Nephron (organoid): ENCODE measurements around the gene CASK.

Experiments
- H3K27ac Mint-ChIP-seq, 3 experiments: 2 replicates each; pipeline ENCODE4 v1.8.0; 2020; ENCODE audit warnings: mixed read lengths in 3 of 3, mild to moderate bottlenecking in 2 of 3, moderate library complexity in 1 of 3
- H3K27me3 Mint-ChIP-seq: 2 replicates; pipeline ENCODE4 v1.8.0; 2021; ENCODE audit warnings: low read depth, mild to moderate bottlenecking, moderate library complexity, mixed read lengths
- H3K36me3 Mint-ChIP-seq: 2 replicates; pipeline ENCODE4 v1.8.0; 2020; ENCODE audit warnings: low read depth, mixed read lengths
- H3K4me1 Mint-ChIP-seq: 2 replicates; pipeline ENCODE4 v1.8.0; 2020; ENCODE audit warnings: mixed read lengths
- H3K4me3 Mint-ChIP-seq, 3 experiments: 2 replicates each; pipeline ENCODE4 v1.8.0; 2020; ENCODE audit warnings: mild to moderate bottlenecking in 3 of 3, mixed read lengths in 3 of 3, moderate library complexity in 2 of 3
- H3K9me3 Mint-ChIP-seq: 2 replicates; pipeline ENCODE4 v1.8.0; 2020; ENCODE audit warnings: mixed read lengths
- TF ChIP-seq, protein P1 (sequence below), 3 experiments: fragments of 200-600 bp; sonication (generic); IDR thresholded peaks; one replicate each; pipeline ENCODE4 v1.5.0; 2021; ENCODE audit warnings: antibody characterized with exemption in 3 of 3; ENCODE audit not compliant: unreplicated experiment in 3 of 3

Gene CASK

DNA sequence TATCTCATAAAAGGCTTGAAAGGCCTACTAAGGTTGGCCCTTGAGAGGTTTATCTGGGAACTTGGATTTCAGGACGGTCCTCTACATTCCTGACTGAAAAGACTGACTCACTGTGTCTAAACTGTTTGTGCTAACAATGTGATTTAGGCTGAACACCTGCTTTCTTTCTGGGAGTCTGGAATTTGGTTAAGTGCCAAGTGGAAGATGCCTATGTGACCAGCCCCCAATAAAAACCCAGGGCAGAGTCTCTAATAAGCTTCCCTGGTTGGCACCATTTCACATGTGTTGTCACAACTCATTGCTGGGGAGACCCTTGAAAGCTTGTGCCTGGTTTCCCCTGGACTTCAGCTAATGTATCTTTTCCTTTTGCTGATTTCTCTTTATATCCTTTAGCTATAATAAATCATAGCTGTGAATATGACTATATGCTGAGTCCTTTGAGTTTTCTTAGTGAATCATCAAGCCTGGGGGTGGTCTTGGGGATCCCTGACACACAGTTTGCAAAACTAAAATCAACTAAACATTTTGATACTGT is 144.3 kb downstream of the CASK start:
- Mint-ChIP-seq H3K4me1 (peaks cover 14% of the 10 kb centered on the region), H3K4me3 (no peak overlapping the region)

DNA sequence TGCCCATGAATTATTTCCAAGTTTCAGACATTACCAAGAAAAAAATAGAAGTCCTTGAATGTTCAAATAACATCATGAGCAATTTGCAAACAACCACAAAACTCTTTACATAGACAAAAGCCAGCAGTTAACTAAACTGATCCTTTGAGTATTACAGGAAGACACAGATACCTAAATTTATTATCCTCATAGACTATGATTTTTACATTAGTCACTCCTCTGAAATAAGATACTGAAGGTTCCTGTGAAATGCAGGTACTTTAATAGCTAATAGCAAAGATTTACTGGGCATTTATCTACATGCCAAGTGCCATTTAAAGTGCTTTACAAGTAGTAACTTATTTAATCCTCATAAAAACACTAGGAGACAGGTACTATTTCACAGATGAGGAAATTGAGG is 161.7 kb downstream of the CASK start:
- no peak overlapping the region for H3K4me3 Mint-ChIP-seq
- peaks cover 2% of the 10 kb centered on the region for H3K9me3 Mint-ChIP-seq
- H3K27me3 Mint-ChIP-seq, result no peaks in the 10 kb centered on the region
- no peaks in the 10 kb centered on the region for H3K36me3 Mint-ChIP-seq
- TF ChIP-seq, protein P1, sequence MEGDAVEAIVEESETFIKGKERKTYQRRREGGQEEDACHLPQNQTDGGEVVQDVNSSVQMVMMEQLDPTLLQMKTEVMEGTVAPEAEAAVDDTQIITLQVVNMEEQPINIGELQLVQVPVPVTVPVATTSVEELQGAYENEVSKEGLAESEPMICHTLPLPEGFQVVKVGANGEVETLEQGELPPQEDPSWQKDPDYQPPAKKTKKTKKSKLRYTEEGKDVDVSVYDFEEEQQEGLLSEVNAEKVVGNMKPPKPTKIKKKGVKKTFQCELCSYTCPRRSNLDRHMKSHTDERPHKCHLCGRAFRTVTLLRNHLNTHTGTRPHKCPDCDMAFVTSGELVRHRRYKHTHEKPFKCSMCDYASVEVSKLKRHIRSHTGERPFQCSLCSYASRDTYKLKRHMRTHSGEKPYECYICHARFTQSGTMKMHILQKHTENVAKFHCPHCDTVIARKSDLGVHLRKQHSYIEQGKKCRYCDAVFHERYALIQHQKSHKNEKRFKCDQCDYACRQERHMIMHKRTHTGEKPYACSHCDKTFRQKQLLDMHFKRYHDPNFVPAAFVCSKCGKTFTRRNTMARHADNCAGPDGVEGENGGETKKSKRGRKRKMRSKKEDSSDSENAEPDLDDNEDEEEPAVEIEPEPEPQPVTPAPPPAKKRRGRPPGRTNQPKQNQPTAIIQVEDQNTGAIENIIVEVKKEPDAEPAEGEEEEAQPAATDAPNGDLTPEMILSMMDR (IDR thresholded peaks at IDR 0.05; ENCODE audit: unreplicated experiment in 3 of 3), result no peak
- no peak overlapping the region for H3K27ac Mint-ChIP-seq
- no peaks in the 10 kb centered on the region for H3K4me1 Mint-ChIP-seq

More for the DNA sequence above, 144.3 kb downstream of the CASK start:
- Mint-ChIP-seq H3K27me3 (no peaks in the 10 kb centered on the region), H3K36me3 (peaks cover 7% of the 10 kb centered on the region), H3K27ac (peak overlapping the region in 2 of 3 experiments; percentile 60 to 78), H3K9me3 (peaks cover 3% of the 10 kb centered on the region)
- TF ChIP-seq, protein P1 (IDR thresholded peaks at IDR 0.05; ENCODE audit: unreplicated experiment in 3 of 3), result no peak

DNA sequence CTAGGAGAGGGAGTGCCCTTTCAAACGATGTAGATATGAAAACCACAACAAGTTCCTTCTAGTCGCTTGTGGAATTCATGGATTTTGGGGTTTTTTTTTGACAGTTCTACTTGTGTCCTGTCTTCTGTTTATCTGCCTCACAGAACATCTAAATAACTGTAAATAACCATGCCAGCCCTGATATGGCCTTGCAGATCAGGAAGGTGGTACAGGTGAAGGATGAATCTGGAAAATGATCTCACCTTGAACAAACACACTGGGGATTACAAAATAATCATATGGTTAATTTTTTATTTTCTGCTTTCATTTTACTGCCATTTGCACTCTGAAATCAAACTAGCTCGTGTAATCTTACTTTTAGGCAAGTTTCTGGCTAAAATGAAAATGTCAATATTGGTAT is 162.2 kb downstream of the CASK start:
- Mint-ChIP-seq H3K27ac (no peak overlapping the region), H3K9me3 (peaks cover 2% of the 10 kb centered on the region)
- TF ChIP-seq, protein P1 (IDR thresholded peaks at IDR 0.05; ENCODE audit: unreplicated experiment in 3 of 3), result no peak

DNA sequence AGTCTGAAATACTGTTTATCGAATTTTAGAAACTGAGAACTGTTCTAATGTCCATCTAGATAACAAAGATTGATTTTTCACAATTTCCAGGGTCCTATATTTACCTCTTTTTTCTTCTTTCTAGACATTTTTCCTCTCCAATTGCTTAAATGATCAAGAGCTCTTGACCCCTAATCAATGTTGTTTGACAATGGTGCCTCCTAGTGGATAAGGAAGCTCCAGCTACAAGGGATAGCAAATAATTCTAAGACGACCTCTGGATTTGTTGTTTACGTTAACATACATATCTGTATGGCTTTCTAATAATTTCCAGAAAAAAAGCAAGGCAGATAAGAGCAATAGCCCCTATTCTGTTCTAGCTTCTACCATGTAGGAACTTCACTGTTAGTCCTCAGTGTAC is 163.5 kb downstream of the CASK start:
- H3K4me3 Mint-ChIP-seq, result no peak overlapping the region
- no peak overlapping the region for H3K27ac Mint-ChIP-seq
- TF ChIP-seq, protein P1 (IDR thresholded peaks at IDR 0.05; ENCODE audit: unreplicated experiment in 3 of 3), result peak in 1 of 3 experiments; percentile 43
- no peaks in the 10 kb centered on the region for H3K27me3 Mint-ChIP-seq
- peaks cover 2% of the 10 kb centered on the region for H3K9me3 Mint-ChIP-seq
- no peaks in the 10 kb centered on the region for H3K4me1 Mint-ChIP-seq
- no peaks in the 10 kb centered on the region for H3K36me3 Mint-ChIP-seq

More for the DNA sequence above, 162.2 kb downstream of the CASK start:
- H3K36me3 Mint-ChIP-seq, result no peaks in the 10 kb centered on the region
- H3K4me3 Mint-ChIP-seq, result no peak overlapping the region
- H3K27me3 Mint-ChIP-seq, result no peaks in the 10 kb centered on the region
- no peaks in the 10 kb centered on the region for H3K4me1 Mint-ChIP-seq

DNA sequence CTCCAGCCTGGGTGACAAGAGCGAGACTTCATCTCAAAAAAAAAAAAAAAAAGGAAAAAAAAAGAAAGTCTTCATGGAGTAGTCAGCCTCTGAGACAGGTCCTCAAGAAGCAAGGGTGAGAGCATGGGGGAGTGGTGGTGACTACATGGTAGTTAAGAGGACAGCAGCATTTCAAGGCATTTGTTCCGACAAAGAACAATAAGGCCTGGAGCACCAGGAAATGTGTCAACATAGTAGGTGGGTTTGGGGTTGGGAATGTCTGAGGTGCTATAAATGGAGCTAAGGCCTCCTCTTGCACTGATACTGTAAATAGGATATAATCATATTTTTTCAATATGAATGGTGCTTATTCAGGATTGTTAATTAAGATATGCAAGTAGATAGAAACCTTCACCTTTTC is 165.0 kb downstream of the CASK start:
- H3K9me3 Mint-ChIP-seq, result no peaks in the 10 kb centered on the region
- H3K4me3 Mint-ChIP-seq, result no peak overlapping the region
- H3K27ac Mint-ChIP-seq, result no peak overlapping the region
- no peaks in the 10 kb centered on the region for H3K36me3 Mint-ChIP-seq
- H3K4me1 Mint-ChIP-seq, result no peaks in the 10 kb centered on the region
- TF ChIP-seq, protein P1 (IDR thresholded peaks at IDR 0.05; ENCODE audit: unreplicated experiment in 3 of 3), result no peak
- H3K27me3 Mint-ChIP-seq, result no peaks in the 10 kb centered on the region

DNA sequence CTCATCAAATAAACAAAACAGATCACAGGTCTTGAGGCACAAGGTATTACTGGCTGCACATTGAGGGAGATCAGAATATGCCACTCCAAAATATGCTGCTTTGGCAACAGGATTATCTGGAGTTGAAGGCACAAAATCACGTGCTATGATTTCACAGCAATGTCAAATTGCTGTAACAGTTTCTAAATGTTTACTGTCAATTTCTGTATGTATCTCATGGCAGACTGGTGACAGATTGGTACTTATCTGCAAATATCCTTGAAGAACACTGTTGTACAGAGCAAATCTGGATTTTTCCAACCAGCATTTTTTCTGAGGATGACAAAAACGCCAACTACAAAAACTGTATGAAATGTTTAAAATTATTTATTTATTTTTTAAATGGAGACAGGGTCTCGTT is 172.6 kb downstream of the CASK start:
- TF ChIP-seq, protein P1 (IDR thresholded peaks at IDR 0.05; ENCODE audit: unreplicated experiment in 3 of 3), result no peak
- Mint-ChIP-seq H3K36me3 (peaks cover 4% of the 10 kb centered on the region), H3K4me1 (no peaks in the 10 kb centered on the region), H3K27me3 (no peaks in the 10 kb centered on the region), H3K9me3 (no peaks in the 10 kb centered on the region), H3K4me3 (no peak overlapping the region), H3K27ac (no peak overlapping the region)
